Measurements from ENCODE around the gene OVCH2.
"Not testable (repeated sequence)": the region's sequence is repeated elsewhere in the genome, so short reads cannot be mapped to it uniquely, and the experiment has no call there.

The OVCH2 gene, protein sequence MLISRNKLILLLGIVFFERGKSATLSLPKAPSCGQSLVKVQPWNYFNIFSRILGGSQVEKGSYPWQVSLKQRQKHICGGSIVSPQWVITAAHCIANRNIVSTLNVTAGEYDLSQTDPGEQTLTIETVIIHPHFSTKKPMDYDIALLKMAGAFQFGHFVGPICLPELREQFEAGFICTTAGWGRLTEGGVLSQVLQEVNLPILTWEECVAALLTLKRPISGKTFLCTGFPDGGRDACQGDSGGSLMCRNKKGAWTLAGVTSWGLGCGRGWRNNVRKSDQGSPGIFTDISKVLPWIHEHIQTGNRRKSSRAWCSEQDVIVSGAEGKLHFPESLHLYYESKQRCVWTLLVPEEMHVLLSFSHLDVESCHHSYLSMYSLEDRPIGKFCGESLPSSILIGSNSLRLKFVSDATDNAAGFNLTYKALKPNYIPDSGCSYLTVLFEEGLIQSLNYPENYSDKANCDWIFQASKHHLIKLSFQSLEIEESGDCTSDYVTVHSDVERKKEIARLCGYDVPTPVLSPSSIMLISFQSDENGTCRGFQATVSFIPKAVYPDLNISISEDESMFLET

DNA sequence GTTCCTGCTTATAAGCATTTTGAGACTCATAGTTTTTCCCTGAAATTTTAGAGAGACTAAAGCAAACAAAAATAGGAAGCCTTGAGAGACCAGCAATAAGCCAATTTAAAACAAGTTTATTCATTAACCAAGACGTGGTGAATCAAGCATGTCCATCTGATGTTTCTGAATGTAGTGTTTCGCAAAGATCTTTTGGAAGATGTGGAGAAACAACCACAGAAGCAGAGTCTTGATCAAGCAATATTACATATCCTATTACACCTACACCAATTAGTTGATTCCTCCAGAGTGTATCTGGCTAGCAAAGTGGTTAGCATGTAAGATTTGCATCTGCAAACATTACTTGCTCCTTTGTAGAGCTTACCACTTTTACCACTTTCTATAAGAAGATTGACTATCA is at the start of gene OVCH2:
OVCH2 (minus strand) TSS at position 101 of the 400 bp plus-strand sequence; CDS start at position 18, 83 bp downstream.
- DNase-seq (ENCODE audit: low read depth), result no peak

DNA sequence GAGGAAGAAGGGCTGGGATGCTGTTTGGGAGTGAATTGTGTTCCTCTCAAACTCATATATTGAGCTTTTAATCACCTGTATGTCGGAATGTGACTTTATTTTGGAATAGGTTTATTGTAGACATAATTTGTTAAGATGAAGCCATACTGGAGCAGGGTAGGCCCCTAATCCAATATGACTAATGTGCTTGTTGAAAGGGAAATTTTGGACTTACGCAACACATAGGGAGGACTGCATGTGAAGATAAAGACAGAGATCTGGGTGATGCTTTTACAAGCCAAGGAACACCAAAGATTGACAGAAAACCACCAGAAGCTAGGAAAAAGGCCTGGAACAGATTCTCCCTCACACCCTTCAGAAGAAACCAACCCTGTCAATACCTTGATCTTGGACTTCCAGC is 43.2 kb upstream of the OVCH2 start:
- DNase-seq (ENCODE audit: low read depth), result no peak

DNA sequence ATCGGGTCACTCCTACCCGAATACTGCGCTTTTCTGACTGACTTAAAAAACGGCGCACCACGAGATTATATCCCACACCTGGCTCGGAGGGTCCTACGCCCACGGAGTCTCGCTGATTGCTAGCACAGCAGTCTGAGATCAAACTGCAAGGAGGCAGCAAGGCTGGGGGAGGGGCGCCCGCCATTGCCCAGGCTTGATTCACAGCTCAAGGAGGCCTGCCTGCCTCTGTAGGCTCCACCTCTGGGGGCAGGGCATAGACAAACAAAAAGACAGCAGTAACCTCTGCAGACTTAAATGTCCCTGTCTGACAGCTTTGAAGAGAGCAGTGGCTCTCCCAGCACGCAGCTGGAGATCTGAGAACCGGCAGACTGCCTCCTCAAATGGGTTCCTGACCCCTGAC is 28.5 kb upstream of the OVCH2 start:
- DNase-seq (ENCODE audit: low read depth), result not testable (repeated sequence)

DNA sequence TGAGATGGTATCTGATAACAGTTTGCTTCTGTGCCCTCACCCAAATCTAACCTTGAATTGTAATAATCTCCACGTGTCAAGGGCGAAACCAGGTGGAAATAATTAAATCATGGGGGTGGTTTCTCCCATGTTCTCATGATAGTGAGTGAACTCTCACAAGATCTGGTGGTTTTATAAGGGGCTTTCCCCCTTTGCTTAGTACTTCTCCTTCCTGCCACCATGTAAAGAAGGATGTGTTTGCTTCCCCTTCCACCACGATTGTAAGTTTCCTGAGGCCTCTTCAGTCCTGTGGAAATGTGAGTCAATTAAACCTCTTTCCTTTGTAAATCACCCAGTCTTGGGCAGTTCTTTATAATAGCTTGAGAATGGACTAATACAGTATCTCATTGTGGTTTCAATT is 8.5 kb upstream of the OVCH2 start:
- DNase-seq (ENCODE audit: low read depth), result no peak

DNA sequence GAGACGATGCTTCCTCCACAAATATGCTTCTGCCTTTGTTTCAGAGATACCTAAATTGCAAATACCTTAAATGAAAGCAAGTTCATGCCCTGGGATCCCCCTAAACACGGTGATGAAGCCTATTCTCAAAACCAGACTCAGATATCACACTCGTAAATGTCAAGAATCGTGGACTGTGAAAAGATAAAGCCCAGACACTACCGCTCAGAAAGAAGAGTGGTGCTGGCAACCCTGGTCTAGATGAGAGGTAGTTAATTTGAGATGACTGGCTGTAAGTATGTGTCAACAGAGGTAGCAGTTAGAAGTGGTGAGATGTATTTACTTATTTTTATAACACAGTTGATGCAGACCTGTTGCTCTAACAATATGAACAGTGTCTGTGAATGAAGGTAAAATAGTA is 2.5 kb downstream of the OVCH2 start:
- DNase-seq (ENCODE audit: low read depth), result no peak

DNA sequence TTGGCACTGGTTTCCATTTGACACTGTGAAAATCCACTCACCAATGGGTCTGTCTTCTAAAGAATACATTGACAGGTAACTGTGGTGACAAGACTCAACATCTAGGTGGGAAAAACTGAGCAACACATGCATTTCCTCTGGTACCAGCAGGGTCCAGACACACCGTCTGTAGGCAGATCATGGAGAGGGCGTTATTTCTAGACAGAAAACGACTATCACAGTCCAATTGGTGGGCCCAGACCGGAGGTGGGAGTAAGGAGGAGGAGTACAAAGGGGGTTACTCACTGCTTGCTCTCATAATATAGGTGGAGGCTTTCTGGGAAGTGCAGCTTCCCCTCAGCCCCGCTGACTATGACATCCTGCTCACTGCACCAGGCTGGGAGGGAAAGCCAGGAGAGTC is 9.9 kb downstream of the OVCH2 start:
- DNase-seq (ENCODE audit: low read depth), result no peak

DNA sequence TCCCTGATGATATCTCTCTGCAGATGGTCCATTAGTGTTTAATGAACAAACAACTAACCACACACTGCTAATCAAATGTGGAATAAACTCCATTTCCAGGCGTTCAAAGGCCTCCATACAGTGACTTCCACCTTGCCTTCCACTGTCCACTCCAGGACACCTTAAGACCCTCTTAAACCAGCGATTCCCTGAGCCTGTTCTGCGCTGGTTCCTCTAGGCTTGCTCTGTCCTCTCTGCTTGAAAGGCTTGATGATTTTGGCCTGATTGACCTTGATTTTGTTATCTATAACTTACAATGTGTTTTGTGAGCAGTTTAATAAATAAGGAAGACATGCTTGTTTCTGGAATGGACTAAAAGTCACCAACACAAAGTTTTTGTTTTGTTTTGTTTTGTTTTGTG is 12.0 kb downstream of the OVCH2 start:
- DNase-seq (ENCODE audit: low read depth), result no peak

DNA sequence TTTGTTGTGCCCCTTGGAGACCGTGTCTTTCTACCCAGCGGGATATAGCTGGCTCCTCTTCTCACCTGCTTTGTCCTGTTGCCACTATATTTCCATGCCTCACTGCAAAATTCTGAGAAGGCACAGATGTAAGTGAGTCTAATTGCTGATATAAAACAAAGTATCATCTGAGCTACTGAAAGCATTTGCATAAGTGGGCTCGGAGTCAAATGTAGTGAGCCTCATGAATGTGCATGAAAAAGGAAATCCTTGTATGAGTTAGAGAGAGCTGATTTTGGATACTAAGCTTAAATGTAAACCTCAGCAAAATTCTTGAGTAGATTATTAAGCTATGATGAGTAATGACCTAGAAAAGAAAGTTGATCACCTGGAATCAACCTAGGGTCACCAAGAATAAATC is 13.9 kb downstream of the OVCH2 start:
- no peak for DNase-seq (ENCODE audit: low read depth)

DNA sequence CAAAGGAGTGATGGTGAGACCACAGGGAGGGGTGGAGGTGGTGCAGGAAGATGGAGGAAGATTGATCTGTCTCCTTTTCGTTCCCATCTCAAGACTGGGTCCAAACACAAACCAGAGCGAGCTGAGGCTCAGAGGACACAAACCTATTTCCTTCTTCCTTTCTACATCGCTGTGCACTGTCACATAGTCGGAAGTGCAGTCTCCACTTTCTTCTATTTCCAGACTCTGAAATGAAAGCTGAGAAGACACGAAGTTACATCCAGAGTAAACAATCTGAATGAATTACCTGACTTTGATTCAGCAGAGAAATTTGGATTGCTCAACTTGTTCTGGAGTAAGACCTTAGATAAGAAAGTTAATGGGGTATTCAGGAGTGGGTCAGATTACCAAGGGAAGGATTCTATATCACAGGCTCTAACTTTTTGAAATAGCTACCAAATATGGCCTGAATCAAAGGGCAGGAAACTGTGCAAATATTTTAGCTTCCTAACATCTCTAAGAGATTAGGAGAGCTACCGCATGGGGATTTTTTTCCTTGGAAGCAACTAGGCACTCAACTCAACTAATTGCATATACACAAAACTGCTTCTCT is 14.4 kb downstream of the OVCH2 start:
- DNase-seq (ENCODE audit: low read depth), result no peak

DNA sequence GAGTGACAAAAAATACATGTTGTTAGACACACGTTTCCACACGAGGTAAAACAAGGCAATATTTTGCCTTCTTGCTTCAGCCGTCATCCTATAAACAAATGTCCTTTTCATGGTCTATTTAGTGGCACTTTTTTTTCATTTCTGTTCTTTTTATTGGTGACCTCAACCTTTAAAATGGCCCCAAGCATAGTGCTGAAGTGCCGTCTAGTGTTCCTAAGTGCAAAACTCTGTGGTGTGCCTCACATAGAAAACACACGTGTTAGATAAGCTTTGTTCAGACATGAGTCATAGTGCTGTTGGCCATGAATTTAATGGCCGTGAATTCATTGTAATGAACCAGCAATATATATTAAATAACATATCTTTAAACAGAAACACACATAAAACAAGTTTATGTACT is 15.6 kb downstream of the OVCH2 start:
- no peak for DNase-seq (ENCODE audit: low read depth)

DNA sequence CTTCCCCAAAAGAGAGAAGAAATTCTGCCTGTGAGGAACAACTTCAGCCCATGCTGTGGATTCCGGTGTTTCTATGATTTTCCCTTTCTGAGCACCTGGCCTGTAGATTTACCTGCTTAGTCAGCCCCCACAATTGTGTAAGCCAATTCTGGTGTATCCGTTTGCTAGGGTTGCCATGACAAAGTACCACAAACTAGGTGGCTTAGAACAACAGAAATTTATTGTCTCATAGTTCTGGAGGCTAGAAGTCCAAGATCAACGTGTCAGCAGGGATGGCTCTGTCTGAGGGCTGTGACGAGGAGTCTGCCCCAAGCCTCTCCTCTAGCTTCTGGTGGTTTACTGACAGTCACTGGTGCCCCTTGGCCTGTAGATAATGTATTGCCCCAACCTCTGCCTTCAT is 17.0 kb downstream of the OVCH2 start:
- DNase-seq (ENCODE audit: low read depth), result no peak

DNA sequence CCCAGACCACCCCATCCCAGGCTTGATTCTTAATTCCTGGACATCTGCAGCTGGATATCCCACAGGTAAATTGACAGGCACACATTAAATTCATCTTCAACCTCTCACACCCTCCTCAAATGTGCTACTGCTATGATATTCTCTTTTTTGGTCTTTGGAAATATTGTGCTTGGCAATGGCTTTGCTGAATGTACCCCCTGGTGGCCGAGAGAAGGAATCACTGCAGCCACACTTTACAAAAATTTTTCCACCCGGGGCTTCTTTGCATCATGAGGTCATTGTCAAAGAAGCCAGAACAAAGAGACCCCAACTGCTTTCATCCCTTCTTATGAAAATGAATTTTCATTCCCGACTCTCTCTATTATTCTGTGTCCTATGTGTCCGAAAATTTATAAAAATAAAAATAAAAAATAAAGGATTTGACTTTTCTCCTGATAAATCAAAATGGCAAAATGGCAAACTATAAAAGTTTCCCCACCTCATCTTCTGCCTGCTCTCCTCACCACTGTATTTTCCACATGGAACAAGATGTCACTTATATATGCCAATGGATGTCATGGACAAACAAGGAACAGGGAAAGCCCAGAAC is 17.9 kb downstream of the OVCH2 start:
- no peak for DNase-seq (ENCODE audit: low read depth)

DNA sequence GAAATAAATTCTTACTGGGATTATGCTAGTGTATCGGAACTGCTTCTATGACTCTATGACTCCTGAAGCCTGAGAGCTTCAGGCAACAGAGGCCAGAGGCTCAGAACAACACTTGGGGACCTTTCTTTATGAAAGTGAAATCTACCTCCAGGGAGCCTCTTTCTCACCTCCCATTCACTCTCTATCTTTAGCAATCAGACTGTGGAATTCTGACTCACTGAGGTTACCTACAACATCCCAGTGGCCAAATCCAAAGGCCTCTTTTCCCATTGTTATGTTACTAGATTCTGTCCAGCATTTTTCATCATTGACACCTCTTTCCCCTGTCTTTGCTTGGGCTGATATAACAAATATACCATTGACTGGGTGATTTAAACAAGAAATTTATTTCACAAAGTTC is 18.9 kb downstream of the OVCH2 start:
- DNase-seq (ENCODE audit: low read depth), result no peak

DNA sequence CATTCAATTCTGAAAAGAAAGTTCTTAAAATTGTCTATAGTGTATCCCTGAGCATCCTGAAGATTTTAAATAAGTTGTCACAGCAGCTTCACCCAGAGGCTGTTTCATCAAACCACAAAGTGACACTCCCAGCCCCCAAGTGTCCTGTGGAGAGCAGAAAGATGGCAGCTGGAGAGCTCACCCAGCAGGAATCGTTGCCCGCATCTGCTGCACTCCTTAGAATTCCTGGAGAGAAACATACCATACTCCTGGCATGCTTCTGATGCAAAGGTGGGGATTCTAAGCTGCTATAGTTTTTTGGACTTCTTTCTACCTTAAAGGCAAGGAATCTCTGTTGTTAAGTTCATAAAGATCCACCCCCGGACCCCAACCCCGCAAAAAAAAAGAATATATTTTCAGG is 19.5 kb downstream of the OVCH2 start:
- no peak for DNase-seq (ENCODE audit: low read depth)

DNA sequence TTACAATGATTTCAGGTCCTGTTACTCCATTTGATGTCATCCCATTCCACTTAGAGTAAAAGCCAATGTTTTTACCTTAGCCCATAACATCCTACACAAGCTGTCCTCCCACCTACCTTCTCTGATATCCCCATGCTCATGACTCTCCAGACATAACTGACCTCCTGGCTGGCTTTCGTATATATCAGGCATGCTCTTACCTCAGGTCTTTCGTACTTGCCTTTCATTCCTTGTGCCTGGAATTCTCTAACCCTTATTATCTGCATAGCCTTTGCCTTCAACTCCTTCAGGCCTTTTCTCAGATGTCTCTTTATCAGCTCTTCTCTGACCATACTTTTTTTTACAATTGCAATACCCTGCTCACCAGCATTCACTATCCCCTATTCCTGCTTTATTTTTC is 22.7 kb downstream of the OVCH2 start:
- no peak for DNase-seq (ENCODE audit: low read depth)

DNA sequence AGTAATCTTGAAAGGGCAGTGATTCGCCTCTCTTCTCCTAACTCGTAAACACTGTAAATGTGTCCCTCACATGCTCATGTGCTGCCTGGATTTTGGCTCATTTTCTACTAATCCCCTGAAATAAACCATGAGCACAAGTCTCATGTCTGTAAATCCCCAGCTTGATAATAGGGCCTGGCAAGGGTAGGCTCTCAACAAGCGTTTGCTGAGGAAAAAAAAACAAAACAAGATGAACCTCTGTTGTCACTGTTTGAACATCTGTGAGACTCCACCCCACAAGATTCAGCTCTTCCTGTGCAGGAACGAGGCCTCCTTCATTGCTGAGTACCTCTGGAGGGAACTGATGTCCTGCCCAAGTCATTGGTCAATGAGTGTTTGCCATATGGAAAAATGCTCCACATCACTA is 28.5 kb downstream of the OVCH2 start:
- DNase-seq (ENCODE audit: low read depth), result no peak

DNA sequence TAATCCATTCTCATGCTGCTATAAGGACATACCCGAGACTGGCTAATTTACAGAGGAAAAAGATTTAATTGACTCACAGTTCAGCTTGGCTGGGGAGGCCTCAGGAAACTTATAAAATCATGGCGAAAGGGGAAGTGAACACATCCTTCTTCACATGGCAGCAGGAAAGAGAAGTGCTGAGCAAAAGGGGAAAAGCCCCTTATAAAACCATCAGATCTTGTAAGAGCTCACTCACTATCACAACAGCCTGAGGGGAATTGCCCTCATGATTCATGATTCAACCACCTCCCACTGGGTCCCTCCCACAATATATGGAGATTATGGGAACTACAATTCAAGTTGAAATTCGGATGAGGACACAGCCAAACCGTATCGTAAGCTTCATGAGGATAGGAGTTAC is 29.2 kb downstream of the OVCH2 start:
- no peak for DNase-seq (ENCODE audit: low read depth)

DNA sequence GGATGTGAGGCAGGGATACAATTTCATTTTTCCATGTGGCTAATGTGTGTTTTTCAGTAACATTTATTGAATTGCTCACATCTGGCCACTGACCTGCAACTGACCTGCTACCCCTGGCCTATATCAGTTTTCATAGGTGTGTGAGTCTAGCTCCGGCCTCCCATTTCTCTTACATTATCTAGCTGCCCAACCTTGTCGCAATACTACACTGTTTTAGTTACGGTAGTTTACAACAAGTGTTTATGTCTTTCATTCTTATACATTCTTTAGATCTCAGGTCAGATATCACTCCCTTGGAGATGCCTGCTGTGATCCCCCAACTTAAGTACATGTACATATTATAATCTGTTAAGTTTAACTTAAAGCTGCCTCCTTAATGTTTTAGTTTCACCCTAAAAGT is 30.6 kb downstream of the OVCH2 start:
- DNase-seq (ENCODE audit: low read depth), result no peak

DNA sequence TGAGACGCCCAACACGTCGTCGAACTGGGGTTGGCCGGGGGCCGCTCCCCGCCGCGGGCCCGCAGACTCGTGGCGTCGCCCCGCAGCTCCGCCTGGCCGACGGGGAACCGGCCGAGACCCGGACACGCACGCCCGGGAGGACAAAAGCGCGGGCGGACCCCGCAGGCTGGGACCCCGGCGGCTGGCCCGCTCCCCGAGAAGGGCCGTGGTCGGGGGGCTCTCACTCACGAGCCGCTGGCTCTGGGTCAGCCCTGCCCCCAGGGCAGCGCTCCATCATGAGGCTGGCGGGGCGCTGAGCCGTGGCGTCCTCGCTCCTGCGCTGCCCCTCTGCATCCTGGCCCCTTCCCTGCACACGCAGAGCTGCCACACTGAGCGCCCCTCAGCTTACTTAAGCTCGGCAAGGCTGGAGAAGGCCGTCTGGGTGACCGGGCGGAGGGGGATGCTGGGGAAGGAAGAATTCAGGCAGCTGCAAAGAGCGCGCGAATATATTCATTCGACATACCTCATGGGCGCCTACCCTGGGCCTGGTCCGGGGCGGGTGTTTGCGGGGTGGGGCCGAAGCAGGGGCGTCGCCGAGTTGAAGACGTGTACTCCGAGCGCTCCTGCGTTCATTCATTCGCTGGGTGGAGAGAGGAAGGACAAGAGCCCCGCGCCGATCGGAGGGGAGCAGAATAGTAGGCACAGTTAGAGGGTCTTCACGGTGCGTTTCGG is 32.4 kb downstream of the OVCH2 start:
- DNase-seq (ENCODE audit: low read depth), result no peak

DNA sequence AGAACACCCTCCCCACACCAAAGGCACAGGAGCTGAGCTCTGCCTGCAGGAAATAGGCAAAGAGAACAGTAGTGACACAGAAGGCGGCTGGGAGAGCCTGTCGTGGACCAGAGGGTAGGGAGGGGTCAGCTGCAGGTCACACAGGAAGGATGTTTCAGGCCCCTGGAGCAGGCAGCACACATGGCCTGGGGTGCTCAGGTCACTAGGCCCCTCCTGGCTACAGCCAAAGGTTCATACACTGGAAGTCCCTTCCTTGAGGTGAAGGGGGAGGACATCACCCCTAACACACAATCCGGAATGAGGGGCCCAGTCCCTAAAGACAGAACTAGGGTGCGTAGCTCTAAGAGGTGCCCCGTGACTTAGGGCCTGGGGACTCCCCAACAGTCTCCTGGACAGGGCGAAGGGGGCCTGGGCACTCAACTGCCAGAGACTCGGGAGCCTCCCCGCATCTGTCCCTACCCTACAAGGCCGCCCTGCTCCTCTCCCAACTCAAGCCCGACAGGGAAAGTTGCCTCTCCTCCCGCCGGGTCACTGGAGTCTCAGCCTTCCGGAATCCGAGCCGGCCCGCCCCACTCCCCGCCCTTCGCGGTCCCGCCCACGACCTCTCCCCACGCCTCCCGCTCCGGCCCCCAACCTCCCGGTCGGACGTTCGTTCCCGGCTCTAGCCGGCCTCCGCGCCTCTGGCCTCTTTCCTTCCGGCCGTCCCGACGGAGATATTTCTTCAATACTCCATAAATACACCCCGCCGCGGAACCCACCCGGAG is 33.1 kb downstream of the OVCH2 start, which contains the start of gene CYB5R2:
CYB5R2 (minus strand) TSS at position 541 of the 764 bp plus-strand sequence. CDS start 675 bp downstream, outside the sequence.
- no peak for DNase-seq (ENCODE audit: low read depth)

DNA sequence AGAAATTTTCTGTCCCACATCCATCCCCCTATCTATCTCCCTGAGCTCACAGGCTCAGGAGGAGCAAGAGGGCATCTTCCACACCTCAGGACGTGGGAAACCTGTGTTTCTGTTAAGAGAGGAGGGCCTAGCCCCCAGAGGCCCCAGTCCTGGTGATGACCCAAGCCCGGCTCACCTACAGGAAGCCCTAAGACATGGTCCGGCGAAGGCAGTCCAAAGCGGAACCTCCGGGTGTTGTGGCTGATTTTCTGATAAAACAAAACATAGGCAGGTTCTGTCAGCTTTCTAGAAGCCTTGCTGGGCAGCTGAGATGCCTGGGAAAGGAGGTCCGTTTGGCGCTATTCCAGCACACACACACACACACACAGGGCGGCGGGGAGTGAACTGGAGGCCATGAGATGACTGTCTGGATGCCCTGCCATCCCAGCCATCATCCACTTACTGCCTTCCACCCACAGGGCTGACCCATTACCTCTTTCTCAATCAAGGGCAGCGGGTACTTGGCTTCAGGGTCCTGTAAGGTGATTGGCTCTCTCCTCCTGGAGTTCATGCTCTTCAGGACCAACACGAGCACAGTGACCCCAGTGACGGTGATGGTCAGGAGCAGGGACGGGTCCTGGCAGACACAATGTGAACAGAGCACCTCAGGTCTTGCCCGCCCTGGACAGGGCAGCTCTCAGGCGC is 33.9 kb downstream of the OVCH2 start:
- DNase-seq (ENCODE audit: low read depth), result no peak

Data from non-pigmented ciliary epithelial cell (primary cell).